Activated T-helper 17 cell treated with anti-CD3 and anti-CD28 coated beads, Interleukin-2, amount 50 U/mL, for 72 hours (primary cell): ENCODE measurements around the gene F2RL2. TPM values are rescaled to one million over a fixed set of nuclear protein-coding genes. Genes with fewer than 3 reads are reported as not detected.

Experiments used
- ATAC-seq: fragments of 150-1000 bp; cut with Tn5 transposase; replicated peaks from 2 replicates; pipeline ENCODE4 v1.10.0; 2021; ENCODE audit warnings: mild to moderate bottlenecking, moderate library complexity
- H3K27ac Mint-ChIP-seq: one replicate; pipeline ENCODE4 v1.8.0; 2022; ENCODE audit warnings: mixed read lengths
- H3K27me3 Mint-ChIP-seq: one replicate; pipeline ENCODE4 v1.8.0; 2022; ENCODE audit warnings: mixed read lengths
- H3K36me3 Mint-ChIP-seq: one replicate; pipeline ENCODE4 v1.8.0; 2022; ENCODE audit warnings: low read depth, mild to moderate bottlenecking, mixed read lengths
- H3K4me1 Mint-ChIP-seq: one replicate; pipeline ENCODE4 v1.8.0; 2022; ENCODE audit warnings: mixed read lengths
- H3K4me3 Mint-ChIP-seq: one replicate; pipeline ENCODE4 v1.8.0; 2022; ENCODE audit warnings: mild to moderate bottlenecking, mixed read lengths
- H3K9me3 Mint-ChIP-seq: one replicate; pipeline ENCODE4 v1.8.0; 2022; ENCODE audit warnings: mixed read lengths
- total RNA-seq, 2 donors: library from RNA; stranded (reverse); gene quantifications; one replicate each; pipeline ENCODE4 v1.2.3, GENCODE V29; 2022

The F2RL2 gene
- total RNA-seq, 2 donors from 2014 or later, result 1.1 TPM; not detected in 1

DNA sequence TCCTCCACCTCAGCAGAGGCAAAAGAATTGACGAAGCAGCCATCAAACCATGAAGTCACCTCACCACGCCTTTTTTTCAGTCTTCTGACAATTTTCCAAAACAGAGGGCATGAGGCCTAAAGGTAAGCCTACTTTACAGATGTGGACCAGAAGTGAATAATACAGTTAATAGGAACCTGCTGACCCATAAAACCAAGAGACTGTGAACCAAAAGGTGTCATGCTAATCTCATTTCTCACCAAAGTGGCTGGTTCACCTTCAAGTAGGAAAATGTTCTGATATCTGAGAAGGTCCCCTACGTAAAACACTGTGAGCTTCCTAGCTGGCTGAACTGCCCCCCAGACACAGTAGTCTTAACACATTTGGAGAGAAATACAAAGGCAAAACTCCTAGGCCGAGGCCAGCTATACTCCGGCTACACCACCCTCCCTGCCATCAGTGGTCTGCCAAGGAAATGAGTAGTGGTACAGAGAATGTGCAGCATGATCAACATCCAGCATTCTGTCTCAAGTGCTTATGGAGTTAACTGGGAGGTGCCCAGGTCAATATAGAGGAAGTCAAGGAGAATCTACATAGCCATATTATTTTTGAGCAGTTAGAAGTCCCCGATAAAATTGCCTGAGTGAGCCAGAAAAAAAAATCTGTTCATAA lies 19.3 kb upstream of the F2RL2 start:
- Mint-ChIP-seq H3K4me3 (no peak overlapping the region), H3K27ac (no peak overlapping the region), H3K27me3 (no peaks in the 10 kb centered on the region), H3K9me3 (no peaks in the 10 kb centered on the region), H3K4me1 (peaks cover 9% of the 10 kb centered on the region), H3K36me3 (peaks cover 99% of the 10 kb centered on the region)
- no peak for ATAC-seq

GRCh38 chr5:76641514-76642120 lies 18.4 kb upstream of the F2RL2 start:
- peaks cover 12% of the 10 kb centered on the region for H3K4me1 Mint-ChIP-seq

DNA sequence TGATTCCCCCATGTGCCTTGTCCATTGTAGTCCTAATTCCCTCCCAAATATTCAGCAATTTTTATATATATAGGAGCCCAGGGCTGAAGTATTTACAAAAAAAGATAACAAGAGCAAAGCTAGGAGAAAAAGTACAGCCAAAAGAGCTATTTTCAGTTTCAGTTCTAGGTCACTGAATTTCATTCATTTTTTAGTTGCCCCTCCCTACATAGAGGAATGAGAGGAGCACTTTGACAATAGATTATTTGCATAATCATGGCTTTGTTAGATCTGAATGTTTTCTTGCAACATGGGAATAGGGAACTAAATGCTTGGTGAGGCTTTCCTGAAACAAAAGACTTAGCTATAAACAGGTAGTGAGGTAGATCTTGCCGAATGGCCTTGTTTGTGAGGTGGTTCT lies 15.3 kb upstream of the F2RL2 start:
- Mint-ChIP-seq H3K9me3 (no peaks in the 10 kb centered on the region), H3K27me3 (no peaks in the 10 kb centered on the region), H3K36me3 (peaks cover 99% of the 10 kb centered on the region), H3K4me3 (no peak overlapping the region), H3K27ac (peak overlapping the region; percentile 52), H3K4me1 (peaks cover 10% of the 10 kb centered on the region)
- no peak for ATAC-seq

More at GRCh38 chr5:76641514-76642120, 18.4 kb upstream of the F2RL2 start:
- peak; percentile 63 for ATAC-seq
- H3K9me3 Mint-ChIP-seq, result no peaks in the 10 kb centered on the region
- H3K27me3 Mint-ChIP-seq, result no peaks in the 10 kb centered on the region
- peaks cover 99% of the 10 kb centered on the region for H3K36me3 Mint-ChIP-seq
- H3K4me3 Mint-ChIP-seq, result no peak overlapping the region
- H3K27ac Mint-ChIP-seq, result no peak overlapping the region

DNA sequence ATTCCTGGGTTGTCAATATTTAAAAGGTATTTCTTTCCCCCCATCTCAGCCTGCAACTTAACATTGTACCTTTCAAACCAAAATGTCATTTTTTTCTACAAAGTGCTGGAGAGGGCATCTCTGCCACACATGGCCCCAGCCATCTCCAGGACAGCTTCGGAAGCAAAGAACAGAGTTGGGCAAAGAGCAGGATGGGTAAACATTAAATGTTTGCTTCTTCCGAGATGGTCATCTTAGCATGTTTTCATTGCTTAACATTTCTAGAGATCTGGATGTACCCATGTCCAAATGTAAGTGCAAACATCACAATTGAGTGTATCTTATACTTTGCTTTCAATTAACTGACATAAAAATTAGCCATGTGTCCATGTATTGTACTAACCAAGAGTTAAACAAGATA lies 14.3 kb upstream of the F2RL2 start:
- ATAC-seq, result no peak
- Mint-ChIP-seq H3K9me3 (no peaks in the 10 kb centered on the region), H3K36me3 (peaks cover 99% of the 10 kb centered on the region)

DNA sequence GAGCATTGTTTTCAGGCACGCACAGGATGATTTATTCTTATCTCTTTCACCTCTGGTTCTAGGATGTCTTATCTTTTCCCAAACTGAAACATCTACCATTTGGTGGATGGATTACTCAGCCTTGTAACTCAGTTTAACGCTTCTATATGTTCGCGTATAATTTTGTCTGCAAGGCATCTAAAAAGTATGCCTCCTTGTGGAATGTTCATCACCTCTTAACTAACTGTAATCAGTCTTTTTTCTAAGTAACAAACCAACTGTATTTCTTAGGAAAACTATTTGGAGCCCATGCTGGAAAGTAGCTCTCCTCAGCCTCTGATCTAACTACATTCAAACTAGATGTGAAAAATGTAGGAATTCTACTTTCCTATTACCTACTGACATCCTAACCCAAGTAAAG lies 11.5 kb upstream of the F2RL2 start:
- H3K27me3 Mint-ChIP-seq, result no peaks in the 10 kb centered on the region
- H3K4me1 Mint-ChIP-seq, result peaks cover 10% of the 10 kb centered on the region
- no peak overlapping the region for H3K4me3 Mint-ChIP-seq
- no peaks in the 10 kb centered on the region for H3K9me3 Mint-ChIP-seq
- H3K36me3 Mint-ChIP-seq, result peaks cover 98% of the 10 kb centered on the region
- H3K27ac Mint-ChIP-seq, result peak overlapping the region; percentile 26
- ATAC-seq, result no peak

More for the DNA sequence above, 14.3 kb upstream of the F2RL2 start:
- Mint-ChIP-seq H3K4me1 (peaks cover 10% of the 10 kb centered on the region), H3K4me3 (no peak overlapping the region), H3K27me3 (no peaks in the 10 kb centered on the region), H3K27ac (no peak overlapping the region)

DNA sequence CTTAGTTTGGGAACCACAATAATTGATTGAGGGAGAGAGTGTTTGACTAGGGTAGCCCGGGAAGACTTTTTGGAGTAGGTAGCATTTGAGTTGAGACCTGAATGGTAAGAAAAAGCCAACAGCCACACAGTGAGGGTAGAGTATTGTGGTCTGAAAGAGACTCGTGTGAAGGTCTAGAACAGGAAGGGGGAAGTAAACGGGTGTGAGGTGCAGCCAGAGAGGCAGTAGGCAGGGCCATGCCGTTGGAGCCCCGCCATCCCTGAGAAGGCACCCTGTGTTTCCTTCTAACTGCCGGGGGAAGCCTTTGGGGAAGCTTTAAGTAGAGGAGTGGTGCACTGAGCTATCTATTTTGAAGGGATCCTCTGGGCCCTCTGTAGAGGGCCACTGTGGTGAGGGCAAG lies 3.5 kb upstream of the F2RL2 start:
- Mint-ChIP-seq H3K36me3 (peaks cover 92% of the 10 kb centered on the region), H3K27me3 (no peaks in the 10 kb centered on the region), H3K4me1 (peaks cover 7% of the 10 kb centered on the region), H3K27ac (peak overlapping the region; percentile 82), H3K9me3 (no peaks in the 10 kb centered on the region), H3K4me3 (no peak overlapping the region)
- ATAC-seq, result no peak

GRCh38 chr5:76625087-76625815 lies 2.0 kb upstream of the F2RL2 start:
- H3K9me3 Mint-ChIP-seq, result no peaks in the 10 kb centered on the region
- no peaks in the 10 kb centered on the region for H3K27me3 Mint-ChIP-seq
- peak; percentile 19 for ATAC-seq
- H3K27ac Mint-ChIP-seq, result peak overlapping the region; percentile 13
- H3K4me3 Mint-ChIP-seq, result no peak overlapping the region
- peaks cover 9% of the 10 kb centered on the region for H3K4me1 Mint-ChIP-seq
- peaks cover 91% of the 10 kb centered on the region for H3K36me3 Mint-ChIP-seq

DNA sequence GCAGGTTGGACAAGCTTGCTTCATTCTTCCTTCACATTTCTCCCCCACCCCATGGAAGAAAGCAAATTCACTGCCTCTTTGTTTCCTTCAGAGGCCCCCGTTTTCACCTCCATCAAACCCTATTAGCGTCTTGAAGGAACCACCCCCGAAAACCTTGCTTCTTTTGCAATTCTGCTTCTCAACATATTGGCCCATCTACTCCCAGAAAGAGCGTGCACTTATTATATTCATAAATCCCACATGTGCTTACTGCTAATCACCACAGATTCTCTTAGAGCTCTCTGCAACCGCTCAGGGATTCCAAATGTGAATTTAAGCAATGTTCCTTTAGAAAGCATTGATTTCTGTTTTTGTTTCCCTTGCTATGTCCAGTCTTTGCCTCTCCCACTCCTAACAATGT lies 1.1 kb downstream of the F2RL2 start:
- no peaks in the 10 kb centered on the region for H3K9me3 Mint-ChIP-seq
- ATAC-seq, result no peak
- no peaks in the 10 kb centered on the region for H3K27me3 Mint-ChIP-seq
- peaks cover 14% of the 10 kb centered on the region for H3K4me1 Mint-ChIP-seq
- peaks cover 83% of the 10 kb centered on the region for H3K36me3 Mint-ChIP-seq
- no peak overlapping the region for H3K4me3 Mint-ChIP-seq
- H3K27ac Mint-ChIP-seq, result peak overlapping the region; percentile 6

- Mint-ChIP-seq H3K4me1 (peaks cover 15% of the 10 kb centered on the region), H3K36me3 (peaks cover 83% of the 10 kb centered on the region)
Observed at GRCh38 chr5:76620166-76620565, 3.0 kb downstream of the F2RL2 start.

GRCh38 chr5:76617675-76618074 lies 5.5 kb downstream of the F2RL2 start:
- H3K9me3 Mint-ChIP-seq, result no peaks in the 10 kb centered on the region
- no peak for ATAC-seq
- peaks cover 90% of the 10 kb centered on the region for H3K36me3 Mint-ChIP-seq
- no peak overlapping the region for H3K4me3 Mint-ChIP-seq
- H3K27me3 Mint-ChIP-seq, result no peaks in the 10 kb centered on the region
- H3K4me1 Mint-ChIP-seq, result peaks cover 15% of the 10 kb centered on the region
- H3K27ac Mint-ChIP-seq, result no peak overlapping the region

More at GRCh38 chr5:76620166-76620565, 3.0 kb downstream of the F2RL2 start:
- Mint-ChIP-seq H3K9me3 (no peaks in the 10 kb centered on the region), H3K27ac (peak overlapping the region; percentile 64), H3K27me3 (no peaks in the 10 kb centered on the region), H3K4me3 (no peak overlapping the region)
- ATAC-seq, result peak; percentile 73

- H3K4me1 Mint-ChIP-seq, result peaks cover 15% of the 10 kb centered on the region
Observed at GRCh38 chr5:76617229-76617628, 6.0 kb downstream of the F2RL2 start.

GRCh38 chr5:76616206-76616605 lies 7.0 kb downstream of the F2RL2 start:
- Mint-ChIP-seq H3K36me3 (peaks cover 91% of the 10 kb centered on the region), H3K4me1 (peaks cover 15% of the 10 kb centered on the region), H3K27me3 (no peaks in the 10 kb centered on the region), H3K4me3 (no peak overlapping the region), H3K9me3 (no peaks in the 10 kb centered on the region), H3K27ac (peak overlapping the region; percentile 26)
- ATAC-seq, result no peak

More at GRCh38 chr5:76617229-76617628, 6.0 kb downstream of the F2RL2 start:
- ATAC-seq, result no peak
- Mint-ChIP-seq H3K27me3 (no peaks in the 10 kb centered on the region), H3K27ac (no peak overlapping the region), H3K9me3 (no peaks in the 10 kb centered on the region), H3K4me3 (no peak overlapping the region), H3K36me3 (peaks cover 90% of the 10 kb centered on the region)

DNA sequence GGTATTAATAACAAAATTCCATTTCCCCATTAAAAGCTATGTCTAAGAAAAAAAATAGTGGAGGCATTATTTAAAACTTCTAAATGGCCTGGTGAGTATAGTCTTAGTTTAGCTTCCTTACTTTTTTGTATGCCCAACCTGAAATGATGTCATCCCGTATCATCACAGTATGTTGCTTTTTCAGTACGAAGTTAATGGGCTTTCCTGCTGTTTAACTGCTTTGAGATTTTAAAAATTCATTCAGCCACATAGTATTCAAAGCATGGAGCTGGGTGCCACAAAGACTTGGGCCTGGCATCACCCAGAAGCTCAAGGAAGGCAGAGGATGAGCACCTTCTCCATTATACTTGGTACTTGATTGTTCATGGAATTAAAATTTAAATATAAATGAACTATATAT lies 7.4 kb downstream of the F2RL2 start:
- Mint-ChIP-seq H3K4me3 (no peak overlapping the region), H3K36me3 (peaks cover 91% of the 10 kb centered on the region), H3K27me3 (no peaks in the 10 kb centered on the region), H3K27ac (peak overlapping the region; percentile 26), H3K4me1 (peaks cover 15% of the 10 kb centered on the region), H3K9me3 (no peaks in the 10 kb centered on the region)
- no peak for ATAC-seq

GRCh38 chr5:76612942-76613341 lies 10.3 kb downstream of the F2RL2 start:
- Mint-ChIP-seq H3K27me3 (no peaks in the 10 kb centered on the region), H3K4me3 (no peak overlapping the region), H3K4me1 (peaks cover 18% of the 10 kb centered on the region), H3K36me3 (peaks cover 99% of the 10 kb centered on the region), H3K9me3 (no peaks in the 10 kb centered on the region), H3K27ac (no peak overlapping the region)
- no peak for ATAC-seq

DNA sequence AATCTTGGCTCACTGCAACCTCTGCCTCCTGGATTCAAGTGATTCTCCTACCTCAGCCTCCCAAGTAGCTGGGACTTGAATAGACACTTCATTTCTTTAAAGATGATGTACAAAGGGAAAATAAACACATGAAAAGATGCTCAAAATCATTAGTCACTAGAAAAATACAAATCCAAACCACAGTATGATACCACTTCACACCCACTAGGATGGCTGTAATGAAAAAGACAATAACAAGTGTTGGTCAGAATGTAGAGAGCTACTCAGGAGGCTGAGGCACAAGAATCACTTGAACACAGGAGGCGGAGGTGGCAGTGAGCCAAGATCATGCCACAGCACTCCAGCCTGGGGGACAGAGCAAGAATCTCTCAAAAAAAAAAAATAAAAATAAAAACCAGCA lies 13.0 kb downstream of the F2RL2 start:
- Mint-ChIP-seq H3K27ac (peak overlapping the region; percentile 61), H3K36me3 (peaks cover 100% of the 10 kb centered on the region), H3K4me1 (peaks cover 18% of the 10 kb centered on the region), H3K9me3 (no peaks in the 10 kb centered on the region), H3K27me3 (no peaks in the 10 kb centered on the region), H3K4me3 (no peak overlapping the region)
- ATAC-seq, result peak; percentile 31
